A549 treated with Hydrocortisone at 1 μM for 4 hours (cell line): ENCODE results near the gene GPT2. TPM values are rescaled to one million over a fixed set of nuclear protein-coding genes. Genes with fewer than 3 reads are reported as not detected.

Experiments used
- total RNA-seq: library from RNA; stranded (reverse); fragments of 200-300 nt; extraction: Qiagen RNA extraction; gene quantifications from 5 replicates; pipeline ENCODE4 v1.2.3, GENCODE V29; 2022

GPT2 gene
- 10.1 to 12.4 TPM (median 11.1 TPM) in 5 replicates for total RNA-seq

GRCh38 chr16:46883690-46884512, at the start of gene GPT2:
Gene GPT2, plus strand, starts transcription at chr16:46884362. Its CDS starts 354 bp downstream, at chr16:46884716.

GRCh38 chr16:46973207-46973995, 89.2 kb downstream of the GPT2 start, which contains the start of gene DNAJA2:
Gene DNAJA2, minus strand, starts transcription at chr16:46973674. Its CDS starts 102 bp downstream, at chr16:46973572.

Other genes starting within 250 kb of the GPT2 start
- 78.0 to 103 TPM (median 80.1 TPM) in 5 replicates for gene VPS35, start 195.2 kb upstream of the GPT2 start, total RNA-seq
- 41.4 to 46.6 TPM (median 43.0 TPM) in 5 replicates for gene ORC6, start 194.7 kb upstream of the GPT2 start, total RNA-seq
- 0.01 to 0.10 TPM (median 0.02 TPM) in 5 replicates for gene MYLK3, start 136.0 kb upstream of the GPT2 start, total RNA-seq
- gene C16orf87, start 53.2 kb upstream of the GPT2 start, total RNA-seq: 5.8 to 7.2 TPM (median 6.7 TPM) in 5 replicates
- 67.1 to 81.3 TPM (median 72.1 TPM) in 5 replicates for gene DNAJA2, start 89.3 kb downstream of the GPT2 start, total RNA-seq